HCT116 (cell line): ENCODE results near the gene CHST3. TPM values are rescaled to one million over a fixed set of nuclear protein-coding genes. Genes with fewer than 3 reads are reported as not detected.

Experiments used
- ATAC-seq: fragments of 200-7000 bp; cut with Tn5 transposase; 2 replicates; pipeline ENCODE4 v1.9.1; 2020; ENCODE audit warnings: mild to moderate bottlenecking, moderate library complexity
- BruUV-seq: library from RNA; stranded (reverse); fragments of 400-500 nt; replicated peaks from 2 replicates; lab custom pipeline; 2021; lab: Mats Ljungman, UMichigan
- CTCF ChIA-PET: fragments of 300-600 bp; sonication (Branson Sonifier 250); formaldehyde crosslinking; loops from one replicate; lab custom pipeline; 2021; ENCODE audit warnings: antibody characterized with exemption; lab: Charles Lee
- POLR2A ChIA-PET: fragments of 300-600, 350-600 bp; sonication (Branson Sonifier 250); formaldehyde crosslinking; loops from one replicate; lab custom pipeline; 2021; ENCODE audit warnings: antibody characterized with exemption; lab: Charles Lee
- RAD21 ChIA-PET, 2 experiments: fragments of 300-600 bp; sonication (Branson Sonifier 250); formaldehyde crosslinking; loops; one replicate each; lab custom pipeline; 2023; ENCODE audit warnings: low total read pairs in 2 of 2; ENCODE audit not compliant: uncharacterized antibody in 2 of 2, unreplicated experiment in 2 of 2, low non-redundant PET in 1 of 2; lab: Charles Lee
- DNase-seq: peaks from one replicate; pipeline ENCODE4 v3.0.0-alpha.2; 2010; ENCODE audit warnings: low read depth, low spot score
- H2AFZ ChIP-seq: fragments of 200-600 bp; shearing (Covaris generic), sonication (generic); 2 replicates; pipeline ENCODE4 v1.6.1; 2017; ENCODE audit warnings: low read depth, mixed run types, mixed read lengths, antibody characterized with exemption, low read length; ENCODE audit not compliant: poor library complexity, severe bottlenecking
- H3K27ac ChIP-seq: 2 replicates; pipeline ENCODE4 v1.5.1; 2012; ENCODE audit warnings: low read depth, low read length
- H3K27me3 ChIP-seq: fragments of 200-600 bp; sonication (generic); 2 replicates; pipeline ENCODE4 v1.6.1; 2016; ENCODE audit warnings: mixed run types, low read length, mixed read lengths; ENCODE audit not compliant: insufficient read depth
- H3K36me3 ChIP-seq, 2 experiments: fragments of 200-500 bp in 1 of 2; fragments of 200-600 bp in 1 of 2; sonication (Bioruptor generic) in 1 of 2; sonication (generic) in 1 of 2; 2 replicates each; pipeline versions ENCODE4 v1.5.1 to v1.6.1; 2014 to 2016; ENCODE audit warnings: low read length in 2 of 2, inconsistent platforms in 1 of 2, mixed read lengths in 1 of 2, mixed run types in 1 of 2; ENCODE audit not compliant: insufficient read depth in 2 of 2, control insufficient read depth in 1 of 2
- H3K4me1 ChIP-seq, 2 experiments: fragments of 200-600 bp in 1 of 2; sonication (generic) in 1 of 2; 2 replicates each; pipeline versions ENCODE4 v1.5.1 to v1.6.1; 2012 to 2017; ENCODE audit warnings: low read length in 2 of 2, inconsistent platforms in 1 of 2, mild to moderate bottlenecking in 1 of 2, mixed read lengths in 1 of 2, mixed run types in 1 of 2, moderate library complexity in 1 of 2; ENCODE audit not compliant: insufficient read depth in 2 of 2, control insufficient read depth in 1 of 2
- H3K4me2 ChIP-seq: fragments of 200-600 bp; sonication (generic); 2 replicates; pipeline ENCODE4 v1.6.1; 2017; ENCODE audit warnings: mixed run types, low read length, mixed read lengths
- H3K4me3 ChIP-seq, 2 experiments: fragments of 200-600 bp in 1 of 2; sonication (generic) in 1 of 2; replicated peaks in 1 of 2; 2 replicates each; pipeline ENCODE4 v1.5.1; 2011 to 2016; ENCODE audit warnings: low read length in 2 of 2, control low read depth in 1 of 2, low read depth in 1 of 2, mild to moderate bottlenecking in 1 of 2, mixed read lengths in 1 of 2, mixed run types in 1 of 2
- H3K79me2 ChIP-seq: fragments of 200-600 bp; sonication (generic); 2 replicates; pipeline ENCODE4 v1.6.1; 2017; ENCODE audit warnings: mild to moderate bottlenecking, mixed run types, low read length, moderate library complexity, mixed read lengths; ENCODE audit not compliant: insufficient read depth
- H3K9ac ChIP-seq: fragments of 200-600 bp; sonication (generic); 2 replicates; pipeline ENCODE4 v1.6.1; 2016; ENCODE audit warnings: low read length, mixed read lengths
- H3K9me2 ChIP-seq: fragments of 200-600 bp; sonication (generic), shearing (Covaris generic); 2 replicates; pipeline ENCODE4 v1.6.1; 2017; ENCODE audit warnings: mixed run types, mild to moderate bottlenecking, moderate library complexity; ENCODE audit not compliant: insufficient read depth
- H3K9me3 ChIP-seq, 2 experiments: fragments of 200-500 bp in 1 of 2; fragments of 200-600 bp in 1 of 2; sonication (Bioruptor generic) in 1 of 2; sonication (generic) in 1 of 2; 2 replicates each; pipeline ENCODE4 v1.6.1; 2014 to 2017; ENCODE audit warnings: low read length in 2 of 2, mixed read lengths in 2 of 2, inconsistent platforms in 1 of 2, low read depth in 1 of 2, mild to moderate bottlenecking in 1 of 2, mixed run types in 1 of 2, moderate library complexity in 1 of 2; ENCODE audit not compliant: control insufficient read depth in 1 of 2, insufficient read depth in 1 of 2
- H4K20me1 ChIP-seq: fragments of 200-600 bp; sonication (generic), shearing (Covaris generic); 2 replicates; pipeline ENCODE4 v1.6.1; 2017; ENCODE audit warnings: mixed run types, mild to moderate bottlenecking, moderate library complexity; ENCODE audit not compliant: insufficient read depth
- EGR1 ChIP-seq: IDR thresholded peaks from 2 replicates; pipeline ENCODE4 v1.6.1; 2012; ENCODE audit warnings: low read depth
- EZH2phosphoT487 ChIP-seq: fragments of 200-600 bp; IDR thresholded peaks from 2 replicates; pipeline ENCODE4 v1.6.1; 2018; ENCODE audit warnings: antibody characterized with exemption, borderline replicate concordance
- POLR2AphosphoS5 ChIP-seq: IDR thresholded peaks from 2 replicates; pipeline ENCODE4 v1.6.1; 2011; ENCODE audit warnings: mild to moderate bottlenecking, low read depth, low read length, moderate library complexity
- SIN3A ChIP-seq: IDR thresholded peaks from 2 replicates; pipeline ENCODE4 v1.6.1; 2012; ENCODE audit warnings: low read depth
- YY1 ChIP-seq: IDR thresholded peaks from 2 replicates; pipeline ENCODE4 v1.6.1; 2011; ENCODE audit warnings: low read length, low read depth, moderate library complexity, mild to moderate bottlenecking; ENCODE audit not compliant: insufficient replicate concordance; ENCODE audit errors: extremely low read depth
- ZNF274 ChIP-seq: fragments of 200-500 bp; sonication (Bioruptor generic); IDR thresholded peaks from 2 replicates; pipeline ENCODE4 v1.6.1; 2014; ENCODE audit warnings: mild to moderate bottlenecking, low read depth, low read length, inconsistent platforms
- intact Hi-C: fragments of 100-400 bp; cut with micrococcal nuclease; formaldehyde crosslinking; loops from 2 replicates; pipeline ENCODE4 v1.10.0; 2022
- total RNA-seq: library from RNA; stranded (reverse); gene quantifications from one replicate; pipeline ENCODE4 v1.2.1, GENCODE V29; 2021; ENCODE audit not compliant: unreplicated experiment

CHST3 gene
- total RNA-seq, 1 experiment from 2014 or later: 10.6 TPM

GRCh38 chr10:72007246-72007892 lies 43.2 kb downstream of the CHST3 start:
- CTCF ChIA-PET: no interaction called here
- peaks cover 2 to 7% of the 10 kb centered on the region in 2 experiments; a peak in 3 of 4 replicates for H3K36me3 ChIP-seq
- H3K9ac ChIP-seq: no peak overlapping the region
- no peak overlapping the region for H3K4me3 ChIP-seq
- no peak overlapping the region for H3K27ac ChIP-seq
- intact Hi-C loops: no loop called here
- H3K27me3 ChIP-seq: no peaks in the 10 kb centered on the region
- peaks cover 7% of the 10 kb centered on the region; the same call in 1 of the 2 replicates for H3K79me2 ChIP-seq
- no TSS peak for BruUV-seq
- H3K9me2 ChIP-seq: no peaks in the 10 kb centered on the region
- no peaks in the 10 kb centered on the region for H4K20me1 ChIP-seq
- ATAC-seq (no peak), DNase-seq (no peak)
- H3K4me1 ChIP-seq: no peaks in the 10 kb centered on the region
- no peaks in the 10 kb centered on the region for H3K9me3 ChIP-seq
- POLR2A ChIA-PET: no interaction called here
- H2AFZ ChIP-seq: no peak overlapping the region
- no peak for TF ChIP-seq ZNF274
- H3K4me2 ChIP-seq: no peak overlapping the region
- RAD21 ChIA-PET: no interaction called here

DNA sequence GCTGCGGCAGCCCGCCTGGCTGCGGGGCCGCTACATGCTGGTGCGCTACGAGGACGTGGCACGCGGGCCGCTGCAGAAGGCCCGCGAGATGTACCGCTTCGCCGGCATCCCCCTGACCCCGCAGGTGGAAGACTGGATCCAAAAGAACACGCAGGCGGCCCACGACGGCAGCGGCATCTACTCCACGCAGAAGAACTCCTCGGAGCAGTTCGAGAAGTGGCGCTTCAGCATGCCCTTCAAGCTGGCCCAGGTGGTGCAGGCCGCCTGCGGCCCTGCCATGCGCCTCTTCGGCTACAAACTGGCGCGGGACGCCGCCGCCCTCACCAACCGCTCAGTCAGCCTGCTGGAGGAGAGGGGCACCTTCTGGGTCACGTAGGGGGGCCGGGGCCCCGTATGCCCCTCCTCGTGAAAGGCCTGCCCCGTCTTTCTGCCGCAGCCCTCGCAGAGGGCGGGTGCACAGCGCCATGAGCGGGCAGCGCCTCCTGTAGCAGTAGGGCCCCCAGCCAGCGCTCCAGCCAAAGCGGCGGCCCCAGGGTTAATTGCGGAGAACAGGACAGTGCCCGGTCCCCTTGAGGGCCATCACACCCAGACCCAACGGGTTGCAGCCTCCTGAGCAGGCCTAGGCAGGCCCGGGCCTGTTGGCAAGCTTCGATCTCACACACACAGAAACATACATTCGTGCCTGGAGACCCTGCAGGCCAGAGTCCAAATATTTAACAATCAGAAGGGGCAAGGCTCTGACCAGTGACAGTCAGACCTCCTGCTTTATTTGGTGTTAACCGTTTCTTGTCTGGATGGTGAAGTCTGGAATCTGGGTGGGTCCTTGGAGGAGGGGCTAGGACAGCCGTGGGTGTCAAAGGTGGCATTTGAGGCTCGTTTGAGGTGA lies 44.1 kb downstream of the CHST3 start:
- DNase-seq (no peak), ATAC-seq (no peak)
- ChIA-PET POLR2A (no interaction called here), RAD21 (no interaction called here), CTCF (no interaction called here)
- Histone ChIP-seq H3K79me2 (peaks cover 7% of the 10 kb centered on the region; the same call in 1 of the 2 replicates), H2AFZ (no peak overlapping the region), H3K4me2 (no peak overlapping the region), H3K27ac (no peak overlapping the region; the same call in 1 of the 2 replicates), H3K9me3 (no peaks in the 10 kb centered on the region), H3K27me3 (no peaks in the 10 kb centered on the region), H3K36me3 (peaks cover 2 to 7% of the 10 kb centered on the region in 2 experiments; a peak in 3 of 4 replicates), H3K4me3 (no peak overlapping the region), H3K9ac (no peak overlapping the region), H3K4me1 (no peaks in the 10 kb centered on the region), H4K20me1 (no peaks in the 10 kb centered on the region), H3K9me2 (no peaks in the 10 kb centered on the region)
- TF ChIP-seq SIN3A (no peak), EGR1 (no peak), POLR2AphosphoS5 (no peak), YY1 (no peak), EZH2phosphoT487 (no peak)
- intact Hi-C loops: no loop called here
- BruUV-seq: no TSS peak
